GM12878 (cell line): ENCODE data around the gene ZWILCH.

Experiments used
- BMI1 ChIP-seq: fragments of 450-650 bp; IDR thresholded peaks from 2 replicates; pipeline ENCODE4 v1.6.1; 2016; ENCODE audit warnings: mild to moderate bottlenecking, moderate library complexity, borderline replicate concordance
- CEBPB ChIP-seq, 2 experiments: fragments of 150-350 bp in 1 of 2; IDR thresholded peaks; 2 replicates each; pipeline ENCODE4 v1.6.1; 2012 to 2014; ENCODE audit warnings: low read depth in 2 of 2, low read length in 2 of 2, borderline replicate concordance in 1 of 2, inconsistent platforms in 1 of 2
- EED ChIP-seq: sonication (generic); IDR thresholded peaks from 2 replicates; pipeline ENCODE4 v1.6.1; 2016; ENCODE audit warnings: antibody characterized with exemption, low read depth
- EGR1 ChIP-seq, 2 experiments: IDR thresholded peaks; 1 replicate in 1 of 2; 2 replicates in 1 of 2; pipeline ENCODE4 v1.6.1; 2011 to 2012; ENCODE audit warnings: low read depth in 2 of 2, low read length in 2 of 2, borderline replicate concordance in 1 of 2, mild to moderate bottlenecking in 1 of 2, moderate library complexity in 1 of 2
- EZH2 ChIP-seq: IDR thresholded peaks from 2 replicates; pipeline ENCODE4 v1.6.1; 2012; ENCODE audit warnings: low read depth, mild to moderate bottlenecking, control low read depth, inconsistent platforms, low read length, borderline replicate concordance; ENCODE audit not compliant: control insufficient read depth
- MXI1 ChIP-seq: fragments of 150-350 bp; IDR thresholded peaks from 2 replicates; pipeline ENCODE4 v1.6.1; 2011; ENCODE audit warnings: low read depth, mild to moderate bottlenecking, inconsistent platforms, low read length, improper control_type of control experiment
- PML ChIP-seq: IDR thresholded peaks from 2 replicates; pipeline ENCODE4 v1.6.1; 2012; ENCODE audit warnings: low read length, inconsistent platforms
- RAD21 ChIP-seq: IDR thresholded peaks from 2 replicates; pipeline ENCODE4 v1.6.1; 2011; ENCODE audit warnings: mild to moderate bottlenecking, low read depth, low read length, moderate library complexity; ENCODE audit not compliant: insufficient read depth
- SMC3 ChIP-seq: IDR thresholded peaks from 2 replicates; pipeline ENCODE4 v1.6.1; 2011; ENCODE audit warnings: low read length, improper control_type of control experiment, borderline replicate concordance
- SUZ12 ChIP-seq: fragments of 200-600 bp; sonication (generic); IDR thresholded peaks from one replicate; pipeline ENCODE4 v1.6.1; 2018; ENCODE audit warnings: antibody characterized with exemption, mild to moderate bottlenecking; ENCODE audit not compliant: unreplicated experiment
- TARDBP ChIP-seq: IDR thresholded peaks from 2 replicates; pipeline ENCODE4 v1.6.1; 2016; ENCODE audit warnings: borderline replicate concordance
- TF ChIP-seq, protein P1 (sequence below), 3 experiments: IDR thresholded peaks in 2 of 3; conservative IDR thresholded peaks in 1 of 3; 2 replicates each; pipeline ENCODE4 v1.5.1; 2011; ENCODE audit warnings: low read depth in 3 of 3, low read length in 3 of 3, mild to moderate bottlenecking in 3 of 3, control low read depth in 2 of 3, moderate library complexity in 2 of 3, inconsistent platforms in 1 of 3, mixed read lengths in 1 of 3; ENCODE audit not compliant: control insufficient read depth in 2 of 3, insufficient read depth in 1 of 3; ENCODE audit errors: extremely low read depth in 1 of 3
- TF ChIP-seq, protein P2 (sequence below): IDR thresholded peaks from 2 replicates; pipeline ENCODE4 v1.6.1; 2012; ENCODE audit warnings: mild to moderate bottlenecking, low read depth, low read length

DNA sequence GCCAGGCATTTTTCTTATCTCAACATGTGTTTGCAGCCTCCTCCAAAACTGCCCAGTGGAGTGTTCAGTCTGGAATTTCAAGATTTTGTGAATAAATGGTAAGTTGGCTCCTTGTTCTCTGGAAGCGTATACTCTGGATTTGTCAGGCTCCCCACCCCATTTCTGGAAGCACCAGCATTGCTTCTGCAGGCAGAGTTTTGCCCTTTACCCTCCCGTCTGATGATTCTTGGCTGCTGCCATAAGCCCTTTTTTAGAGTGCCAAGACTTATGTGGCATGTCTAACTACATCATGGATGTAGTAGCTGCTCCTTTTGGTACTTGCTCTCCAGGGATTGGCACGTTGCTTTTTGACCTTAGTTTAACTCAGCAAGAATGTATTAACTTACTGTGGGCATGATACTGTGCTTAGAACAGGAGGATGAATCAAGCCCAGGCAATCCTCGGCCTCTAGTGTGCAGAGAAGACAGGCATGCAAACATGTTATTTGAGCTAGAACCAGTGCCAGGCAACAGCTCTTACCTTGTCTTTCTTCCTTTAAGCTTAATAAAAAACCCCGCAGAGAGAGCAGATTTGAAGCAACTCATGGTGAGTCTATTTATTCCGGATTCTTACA is 15.8 kb upstream of the ZWILCH start:
- TF ChIP-seq EZH2: no peak
- TF ChIP-seq SUZ12: no peak
- TF ChIP-seq PML: no peak
- no peak for TF ChIP-seq TARDBP
- TF ChIP-seq EED: no peak
- TF ChIP-seq, protein P1, sequence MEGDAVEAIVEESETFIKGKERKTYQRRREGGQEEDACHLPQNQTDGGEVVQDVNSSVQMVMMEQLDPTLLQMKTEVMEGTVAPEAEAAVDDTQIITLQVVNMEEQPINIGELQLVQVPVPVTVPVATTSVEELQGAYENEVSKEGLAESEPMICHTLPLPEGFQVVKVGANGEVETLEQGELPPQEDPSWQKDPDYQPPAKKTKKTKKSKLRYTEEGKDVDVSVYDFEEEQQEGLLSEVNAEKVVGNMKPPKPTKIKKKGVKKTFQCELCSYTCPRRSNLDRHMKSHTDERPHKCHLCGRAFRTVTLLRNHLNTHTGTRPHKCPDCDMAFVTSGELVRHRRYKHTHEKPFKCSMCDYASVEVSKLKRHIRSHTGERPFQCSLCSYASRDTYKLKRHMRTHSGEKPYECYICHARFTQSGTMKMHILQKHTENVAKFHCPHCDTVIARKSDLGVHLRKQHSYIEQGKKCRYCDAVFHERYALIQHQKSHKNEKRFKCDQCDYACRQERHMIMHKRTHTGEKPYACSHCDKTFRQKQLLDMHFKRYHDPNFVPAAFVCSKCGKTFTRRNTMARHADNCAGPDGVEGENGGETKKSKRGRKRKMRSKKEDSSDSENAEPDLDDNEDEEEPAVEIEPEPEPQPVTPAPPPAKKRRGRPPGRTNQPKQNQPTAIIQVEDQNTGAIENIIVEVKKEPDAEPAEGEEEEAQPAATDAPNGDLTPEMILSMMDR (IDR thresholded peaks at IDR 0.05 in 2 of 3, conservative IDR thresholded peaks at IDR 0.05 in 1 of 3; ENCODE audit: control insufficient read depth in 2 of 3, extremely low read depth in 1 of 3, insufficient read depth in 1 of 3, low read depth in 3 of 3, low read length in 3 of 3): no peak
- TF ChIP-seq EGR1 (IDR thresholded peaks at IDR 0.05; ENCODE audit: borderline replicate concordance in 1 of 2, low read depth in 2 of 2, low read length in 2 of 2): no peak
- no peak for TF ChIP-seq MXI1
- no peak for TF ChIP-seq BMI1
- no peak for TF ChIP-seq SMC3
- no peak for TF ChIP-seq RAD21
- TF ChIP-seq, protein P2, sequence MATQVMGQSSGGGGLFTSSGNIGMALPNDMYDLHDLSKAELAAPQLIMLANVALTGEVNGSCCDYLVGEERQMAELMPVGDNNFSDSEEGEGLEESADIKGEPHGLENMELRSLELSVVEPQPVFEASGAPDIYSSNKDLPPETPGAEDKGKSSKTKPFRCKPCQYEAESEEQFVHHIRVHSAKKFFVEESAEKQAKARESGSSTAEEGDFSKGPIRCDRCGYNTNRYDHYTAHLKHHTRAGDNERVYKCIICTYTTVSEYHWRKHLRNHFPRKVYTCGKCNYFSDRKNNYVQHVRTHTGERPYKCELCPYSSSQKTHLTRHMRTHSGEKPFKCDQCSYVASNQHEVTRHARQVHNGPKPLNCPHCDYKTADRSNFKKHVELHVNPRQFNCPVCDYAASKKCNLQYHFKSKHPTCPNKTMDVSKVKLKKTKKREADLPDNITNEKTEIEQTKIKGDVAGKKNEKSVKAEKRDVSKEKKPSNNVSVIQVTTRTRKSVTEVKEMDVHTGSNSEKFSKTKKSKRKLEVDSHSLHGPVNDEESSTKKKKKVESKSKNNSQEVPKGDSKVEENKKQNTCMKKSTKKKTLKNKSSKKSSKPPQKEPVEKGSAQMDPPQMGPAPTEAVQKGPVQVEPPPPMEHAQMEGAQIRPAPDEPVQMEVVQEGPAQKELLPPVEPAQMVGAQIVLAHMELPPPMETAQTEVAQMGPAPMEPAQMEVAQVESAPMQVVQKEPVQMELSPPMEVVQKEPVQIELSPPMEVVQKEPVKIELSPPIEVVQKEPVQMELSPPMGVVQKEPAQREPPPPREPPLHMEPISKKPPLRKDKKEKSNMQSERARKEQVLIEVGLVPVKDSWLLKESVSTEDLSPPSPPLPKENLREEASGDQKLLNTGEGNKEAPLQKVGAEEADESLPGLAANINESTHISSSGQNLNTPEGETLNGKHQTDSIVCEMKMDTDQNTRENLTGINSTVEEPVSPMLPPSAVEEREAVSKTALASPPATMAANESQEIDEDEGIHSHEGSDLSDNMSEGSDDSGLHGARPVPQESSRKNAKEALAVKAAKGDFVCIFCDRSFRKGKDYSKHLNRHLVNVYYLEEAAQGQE: no peak
- TF ChIP-seq CEBPB (IDR thresholded peaks at IDR 0.05; ENCODE audit: borderline replicate concordance in 1 of 2, low read depth in 2 of 2, low read length in 2 of 2): no peak
